Right lung (tissue), 10 donors: ENCODE results near the gene KLK5. TPM values are rescaled to one million over a fixed set of nuclear protein-coding genes. Genes with fewer than 3 reads are reported as not detected.
"Not testable (repeated sequence)": the region's sequence is repeated elsewhere in the genome, so short reads cannot be mapped to it uniquely, and the experiment has no call there.

Experiments used
- DNase-seq, 2 donors: peaks; one replicate each; pipeline ENCODE4 v3.0.0-alpha.2; 2013
- long read RNA-seq, 8 donors: transcript quantifications; one replicate each; lab custom pipeline, GENCODE V29; 2026
- polyA plus RNA-seq, 5 donors: library from polyadenylated mRNA; unstranded; fragments of 120-200 nt; gene quantifications; one replicate each; pipeline versions ENCODE4 v1.2.1 to v1.2.3, GENCODE V29; 2013; ENCODE audit warnings: inconsistent platforms in 1 of 5, low replicate concordance in 1 of 5; ENCODE audit not compliant: insufficient read length in 5 of 5, insufficient read depth in 1 of 5

The KLK5 gene
- polyA plus RNA-seq, result under 1 TPM; 0.18 to 0.93 (median 0.56) TPM
- long read RNA-seq, donor 1, result 0 reads
- long read RNA-seq, donor 2, result 0 reads
- long read RNA-seq, donor 3, result 0 reads
- long read RNA-seq, donor 4, result 0 reads
- long read RNA-seq, donor 5, result 0 reads
- long read RNA-seq, donor 6, result 0 reads
- long read RNA-seq, donor 7, result 0 reads
- long read RNA-seq, donor 8, result 0 reads

GRCh38 chr19:50952910-50953309 lies at the start of gene KLK5:
KLK5 (minus strand) TSS chr19:50953038; CDS start chr19:50952657, 381 bp downstream.
- DNase-seq, result no peak

- DNase-seq, result no peak
These were observed 49.3 kb upstream of the KLK5 start for GRCh38 chr19:51002089-51002532.

GRCh38 chr19:51001515-51001914 lies 48.7 kb upstream of the KLK5 start, which contains the start of gene KLK8:
KLK8 (minus strand) TSS chr19:51001604; CDS start chr19:51001167, 437 bp downstream.
- DNase-seq, result no peak

- no peak for DNase-seq
These were observed 48.1 kb upstream of the KLK5 start for GRCh38 chr19:51000981-51001380.

- no peak for DNase-seq
These were observed 47.6 kb upstream of the KLK5 start for GRCh38 chr19:51000426-51000825.

GRCh38 chr19:50998686-50999085 lies 45.8 kb upstream of the KLK5 start:
- no peak for DNase-seq

- no peak for DNase-seq
These were observed 45.2 kb upstream of the KLK5 start for GRCh38 chr19:50998061-50998460.

- DNase-seq, result no peak
These were observed 41.3 kb upstream of the KLK5 start for GRCh38 chr19:50994129-50994528.

GRCh38 chr19:50992666-50993035 lies 39.8 kb upstream of the KLK5 start:
- DNase-seq, result no peak

- DNase-seq, result not testable (repeated sequence)
These were observed 31.6 kb upstream of the KLK5 start for GRCh38 chr19:50984416-50984815.

GRCh38 chr19:50983625-50984292 lies 30.9 kb upstream of the KLK5 start, which contains the start of gene KLK7:
KLK7 (minus strand) TSS chr19:50983917; CDS start chr19:50982399, 1,518 bp downstream.
- DNase-seq, result no peak

GRCh38 chr19:50982186-50982585 lies 29.3 kb upstream of the KLK5 start:
- no peak for DNase-seq

GRCh38 chr19:50981587-50982146 lies 28.8 kb upstream of the KLK5 start:
- no peak for DNase-seq

GRCh38 chr19:50980208-50980607 lies 27.4 kb upstream of the KLK5 start:
- no peak for DNase-seq

- no peak for DNase-seq
These were observed 26.9 kb upstream of the KLK5 start for GRCh38 chr19:50979758-50980157.

GRCh38 chr19:50978772-50979390 lies 26.0 kb upstream of the KLK5 start:
- DNase-seq, result no peak

GRCh38 chr19:50977626-50978025 lies 24.8 kb upstream of the KLK5 start:
- no peak for DNase-seq

GRCh38 chr19:50975766-50976165 lies 22.9 kb upstream of the KLK5 start:
- peak; percentile 12 for DNase-seq

- DNase-seq, result no peak
These were observed 22.1 kb upstream of the KLK5 start for GRCh38 chr19:50974702-50975556.

GRCh38 chr19:50972795-50973376 lies 20.0 kb upstream of the KLK5 start:
- DNase-seq, result no peak

- DNase-seq, result not testable (repeated sequence)
These were observed 17.0 kb upstream of the KLK5 start for GRCh38 chr19:50969810-50970209.
